GM18519 (cell line): ENCODE data around the gene CAPZB.
A peak's percentile ranks its signal among the peaks of the same experiment; 100 is the strongest.
"Not testable (repeated sequence)": the region's sequence is repeated elsewhere in the genome, so short reads cannot be mapped to it uniquely, and the experiment has no call there.

Experiments used
- ATAC-seq: cut with Tn5 transposase; IDR thresholded peaks from one replicate; pipeline ENCODE4 v1.9.1; 2021; ENCODE audit warnings: mild to moderate bottlenecking, moderate library complexity; ENCODE audit not compliant: unreplicated experiment, low FRiP score

CAPZB gene

GRCh38 chr1:19485362-19486187 is at the start of gene CAPZB:
Gene CAPZB, minus strand, starts transcription at chr1:19485539. Its CDS starts 101 bp downstream, at chr1:19485438.
- peak; percentile 54 for ATAC-seq

GRCh38 chr1:19534281-19534680 is 48.9 kb upstream of the CAPZB start:
- ATAC-seq: no peak

- ATAC-seq: no peak
Observed at GRCh38 chr1:19533626-19534025, 48.3 kb upstream of the CAPZB start.

GRCh38 chr1:19532519-19532918 is 47.2 kb upstream of the CAPZB start:
- ATAC-seq: no peak

- no peak for ATAC-seq
Observed at GRCh38 chr1:19529664-19530063, 44.3 kb upstream of the CAPZB start.

- no peak for ATAC-seq
Observed at GRCh38 chr1:19528438-19528837, 43.1 kb upstream of the CAPZB start.

GRCh38 chr1:19525607-19526545 is 40.5 kb upstream of the CAPZB start:
- ATAC-seq: no peak

- ATAC-seq: no peak
Observed at GRCh38 chr1:19524791-19525190, 39.5 kb upstream of the CAPZB start.

GRCh38 chr1:19522570-19522969 is 37.2 kb upstream of the CAPZB start:
- ATAC-seq: not testable (repeated sequence)

- no peak for ATAC-seq
Observed at GRCh38 chr1:19521411-19521810, 36.1 kb upstream of the CAPZB start.

- ATAC-seq: no peak
Observed at GRCh38 chr1:19517017-19517416, 31.7 kb upstream of the CAPZB start.

- ATAC-seq: no peak
Observed at GRCh38 chr1:19515201-19515600, 29.9 kb upstream of the CAPZB start.

GRCh38 chr1:19514391-19514831 is 29.1 kb upstream of the CAPZB start:
- ATAC-seq: no peak

GRCh38 chr1:19512545-19512944 is 27.2 kb upstream of the CAPZB start:
- ATAC-seq: no peak

- no peak for ATAC-seq
Observed at GRCh38 chr1:19511116-19511515, 25.8 kb upstream of the CAPZB start.

GRCh38 chr1:19509647-19510046 is 24.3 kb upstream of the CAPZB start:
- not testable (repeated sequence) for ATAC-seq

GRCh38 chr1:19507516-19507915 is 22.2 kb upstream of the CAPZB start:
- no peak for ATAC-seq

GRCh38 chr1:19505693-19506457 is 20.5 kb upstream of the CAPZB start:
- ATAC-seq: no peak

GRCh38 chr1:19504796-19505692 is 19.7 kb upstream of the CAPZB start:
- no peak for ATAC-seq

- not testable (repeated sequence) for ATAC-seq
Observed at GRCh38 chr1:19502284-19502683, 16.9 kb upstream of the CAPZB start.
